GM21723 (cell line): Measurements from ENCODE around the gene FMNL2.

Experiments
- ATAC-seq: cut with Tn5 transposase; IDR thresholded peaks from one replicate; pipeline ENCODE4 v1.9.1; 2021; ENCODE audit warnings: mild to moderate bottlenecking, moderate library complexity; ENCODE audit not compliant: unreplicated experiment

The FMNL2 gene

DNA sequence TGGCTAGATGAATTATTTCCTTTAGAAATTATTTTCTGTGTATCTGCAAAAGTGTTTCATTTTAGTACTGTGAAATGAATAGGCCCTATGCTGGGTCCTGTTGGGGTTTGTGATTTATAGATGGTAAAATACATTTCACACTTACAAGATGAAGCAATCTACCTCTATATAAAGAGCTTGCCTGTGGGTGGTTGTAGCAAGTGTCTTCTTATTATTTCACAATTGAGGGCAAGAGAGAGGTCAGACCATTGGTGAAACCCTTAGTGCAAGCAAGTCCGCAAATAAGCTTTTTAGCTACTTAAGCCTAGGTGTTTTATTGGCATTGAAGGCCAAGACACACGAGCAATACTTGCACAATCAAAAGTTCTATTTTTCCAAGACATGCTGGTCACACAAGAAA, 153.1 kb downstream of the FMNL2 start:
- ATAC-seq: no peak

DNA sequence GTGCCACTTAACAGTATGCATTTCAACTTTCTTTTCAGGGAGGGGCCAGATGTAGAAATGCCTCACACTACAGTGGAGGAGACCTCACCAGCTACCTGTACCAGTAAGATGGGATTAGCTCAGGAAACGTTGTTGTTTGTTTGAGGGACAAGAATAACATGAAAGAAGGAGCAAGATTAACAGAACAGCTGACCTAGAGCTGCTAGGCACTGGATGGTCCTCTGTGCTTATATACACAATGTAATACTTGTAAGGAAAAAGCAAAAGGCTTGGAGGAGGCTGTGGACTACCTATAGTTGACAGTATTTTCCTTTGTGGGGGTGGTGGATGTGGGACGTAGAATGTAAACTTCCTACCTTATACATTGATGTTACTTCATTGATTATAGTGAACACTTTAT, 154.4 kb downstream of the FMNL2 start:
- no peak for ATAC-seq

- ATAC-seq: no peak
Observed at GRCh38 chr2:152490686-152491455, 155.9 kb downstream of the FMNL2 start.

GRCh38 chr2:152492131-152492530, 157.2 kb downstream of the FMNL2 start:
- ATAC-seq: no peak

- no peak for ATAC-seq
Observed at GRCh38 chr2:152492911-152493310, 157.9 kb downstream of the FMNL2 start.

DNA sequence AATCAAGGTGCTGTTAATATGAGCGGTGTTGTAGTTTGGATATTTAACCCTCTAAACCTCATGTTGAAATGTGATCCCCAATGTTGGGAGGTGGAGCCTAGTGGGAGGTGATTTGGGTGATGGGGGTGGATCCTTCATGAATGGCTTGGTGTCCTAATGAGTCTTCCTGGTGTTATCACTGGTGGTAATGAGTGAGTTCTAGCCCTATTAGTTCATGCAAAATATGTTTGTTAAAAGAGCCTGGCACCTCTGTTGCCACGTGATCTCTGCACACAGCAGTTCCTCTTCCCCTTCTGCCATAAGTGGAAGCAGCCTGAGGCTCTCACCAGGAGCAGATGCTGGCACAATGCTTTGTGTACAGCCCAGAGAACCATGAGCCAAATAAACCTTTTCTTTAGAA, 158.4 kb downstream of the FMNL2 start:
- ATAC-seq: no peak

DNA sequence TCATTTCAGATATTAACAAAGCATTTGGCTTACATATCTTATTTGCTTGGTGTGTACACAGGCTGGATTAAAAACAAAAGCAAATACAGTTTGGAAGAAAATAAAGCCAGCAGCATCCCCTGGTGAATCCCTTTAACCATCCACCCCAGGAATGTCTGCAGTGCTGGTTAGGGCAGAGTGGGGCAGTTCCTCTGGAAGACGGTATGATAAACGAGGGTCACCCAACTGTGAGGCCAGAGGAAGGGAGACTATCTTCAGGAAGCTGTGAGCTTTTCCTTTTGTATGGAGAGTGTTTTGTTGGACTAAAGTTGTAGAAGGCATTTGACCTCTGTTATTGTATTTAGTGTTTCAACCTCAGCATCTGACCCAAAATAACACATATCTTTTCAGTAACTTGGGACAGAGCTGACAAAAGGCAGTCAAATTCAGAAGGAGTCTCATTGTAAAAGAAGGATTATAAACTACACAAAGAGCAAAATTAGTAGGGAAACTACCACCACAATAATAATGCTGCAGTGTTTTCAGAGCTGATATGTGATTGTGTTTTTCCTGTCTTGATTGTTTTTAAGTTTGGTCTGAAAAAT, 159.1 kb downstream of the FMNL2 start:
- no peak for ATAC-seq

DNA sequence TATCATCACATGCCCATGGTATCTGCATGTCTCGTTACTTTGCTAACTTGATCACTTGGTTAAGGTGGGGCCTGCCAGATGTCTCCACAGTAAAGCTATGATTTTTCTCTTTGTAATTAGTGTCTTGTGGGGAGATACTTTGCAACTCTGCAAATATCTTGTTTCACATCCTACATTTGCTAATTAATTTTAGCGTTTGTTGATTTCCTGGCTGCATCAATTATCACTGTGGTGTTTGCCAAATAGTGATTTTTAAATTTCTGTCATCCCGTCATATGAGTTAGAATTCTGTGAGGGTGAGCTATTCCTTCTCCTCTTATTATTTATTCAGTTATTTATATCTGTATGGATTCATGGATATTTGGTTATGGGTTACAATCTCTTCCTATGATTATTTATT, 161.4 kb downstream of the FMNL2 start:
- ATAC-seq: no peak

GRCh38 chr2:152497481-152498052, 162.6 kb downstream of the FMNL2 start:
- ATAC-seq: peak; percentile 67

DNA sequence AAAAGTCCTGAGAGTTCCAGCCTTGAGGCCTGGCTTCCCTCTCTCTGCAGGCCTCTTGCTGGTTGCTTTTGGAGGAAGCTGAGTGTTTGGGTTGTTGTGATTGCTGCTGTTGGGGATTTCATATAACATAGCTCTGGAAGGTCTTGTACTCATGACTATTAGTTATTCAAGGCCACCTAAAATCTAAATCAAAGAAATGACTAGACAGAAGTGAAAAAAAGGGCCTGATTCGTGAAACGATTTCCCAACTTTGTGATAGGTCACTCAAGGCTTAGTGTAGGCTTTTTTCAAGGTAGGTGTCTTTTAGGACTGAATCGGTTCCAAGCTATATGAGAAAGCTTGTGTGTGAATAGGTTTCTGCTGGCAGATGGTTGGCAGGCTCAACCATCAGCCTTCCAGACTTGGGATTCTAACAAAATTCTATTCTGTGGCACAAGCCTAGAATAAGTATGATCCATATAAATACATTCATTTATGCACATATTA, 164.4 kb downstream of the FMNL2 start:
- ATAC-seq: peak; percentile 29

- ATAC-seq: peak; percentile 51
Observed at GRCh38 chr2:152499896-152500735, 165.1 kb downstream of the FMNL2 start.

- no peak for ATAC-seq
Observed at GRCh38 chr2:152500772-152501171, 165.8 kb downstream of the FMNL2 start.

DNA sequence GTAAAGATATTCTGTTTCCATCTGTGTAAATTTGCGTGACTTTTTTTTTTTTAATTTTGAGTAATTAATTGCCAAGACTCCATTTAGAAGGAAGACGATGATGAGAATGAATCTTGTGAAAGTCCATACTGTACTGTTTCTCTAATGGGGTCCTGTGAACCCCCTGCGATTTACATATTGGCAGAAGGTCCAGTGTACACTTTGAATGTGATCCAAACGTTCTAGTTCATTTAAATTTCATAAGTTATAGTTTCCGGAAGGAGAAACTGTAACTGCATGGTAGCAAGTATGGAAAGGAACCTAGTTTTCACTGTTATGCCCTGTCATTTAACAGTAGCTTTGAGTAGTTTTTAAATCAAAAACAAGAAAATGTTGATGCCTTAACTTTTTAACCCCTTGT, 166.7 kb downstream of the FMNL2 start:
- ATAC-seq: no peak

- no peak for ATAC-seq
Observed at GRCh38 chr2:152504618-152505017, 169.6 kb downstream of the FMNL2 start.

- ATAC-seq: no peak
Observed at GRCh38 chr2:152505495-152505906, 170.5 kb downstream of the FMNL2 start.

GRCh38 chr2:152506843-152507242, 171.9 kb downstream of the FMNL2 start:
- peak; percentile 75 for ATAC-seq

- no peak for ATAC-seq
Observed at GRCh38 chr2:152507907-152508306, 172.9 kb downstream of the FMNL2 start.

GRCh38 chr2:152508446-152508845, 173.5 kb downstream of the FMNL2 start:
- ATAC-seq: no peak

DNA sequence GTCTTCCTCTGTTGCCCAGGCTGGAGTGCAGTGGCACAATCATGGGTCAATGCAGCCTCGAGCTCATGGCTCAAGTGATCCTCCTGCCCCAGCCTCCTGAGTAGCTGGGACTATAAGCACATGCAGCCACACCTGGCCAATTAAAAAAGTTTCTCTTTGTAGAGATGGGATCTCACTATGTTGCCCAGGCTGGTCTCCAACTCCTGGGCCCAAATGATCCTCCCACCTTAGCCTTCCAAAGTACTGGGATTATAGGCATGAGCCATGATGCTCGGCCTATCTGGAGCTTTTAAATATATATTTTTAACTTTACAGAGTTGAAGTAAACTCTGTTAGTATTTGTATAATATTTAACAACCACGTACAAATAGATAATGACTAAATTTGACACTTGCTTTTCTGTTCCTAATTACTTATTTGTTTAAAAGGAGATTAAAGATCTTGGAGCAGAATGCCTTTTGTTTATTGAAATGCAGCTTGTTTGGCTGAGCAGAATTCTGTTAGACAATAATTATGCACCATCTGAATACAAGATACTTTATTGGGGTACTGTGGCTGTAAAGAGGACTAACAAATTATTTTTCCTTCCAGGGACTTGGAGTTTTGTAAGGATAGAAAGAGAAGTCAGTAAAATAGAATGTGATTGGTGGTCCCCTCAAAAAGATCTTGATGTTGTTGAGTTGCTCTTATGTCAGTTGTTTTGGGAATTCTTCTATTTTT, 175.0 kb downstream of the FMNL2 start:
- no peak for ATAC-seq

DNA sequence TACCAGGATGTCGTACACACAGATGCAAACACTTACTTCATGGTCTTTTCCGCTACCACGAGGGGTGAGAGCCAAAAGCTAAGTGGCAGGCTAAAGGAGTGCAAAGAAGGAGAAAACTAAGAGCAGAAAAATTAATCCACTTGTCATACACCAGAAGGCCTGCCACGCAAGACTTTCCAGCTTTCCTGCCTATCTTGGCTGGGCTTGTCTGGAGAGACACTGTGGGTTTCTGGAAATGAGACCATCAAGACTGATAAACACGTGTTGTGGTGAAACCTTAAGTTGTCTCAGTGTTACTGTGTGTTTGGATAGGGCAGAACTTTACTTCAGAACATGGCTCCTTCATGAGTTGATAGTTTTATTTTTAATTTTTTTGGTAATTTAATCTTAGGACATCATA, 175.6 kb downstream of the FMNL2 start:
- no peak for ATAC-seq

DNA sequence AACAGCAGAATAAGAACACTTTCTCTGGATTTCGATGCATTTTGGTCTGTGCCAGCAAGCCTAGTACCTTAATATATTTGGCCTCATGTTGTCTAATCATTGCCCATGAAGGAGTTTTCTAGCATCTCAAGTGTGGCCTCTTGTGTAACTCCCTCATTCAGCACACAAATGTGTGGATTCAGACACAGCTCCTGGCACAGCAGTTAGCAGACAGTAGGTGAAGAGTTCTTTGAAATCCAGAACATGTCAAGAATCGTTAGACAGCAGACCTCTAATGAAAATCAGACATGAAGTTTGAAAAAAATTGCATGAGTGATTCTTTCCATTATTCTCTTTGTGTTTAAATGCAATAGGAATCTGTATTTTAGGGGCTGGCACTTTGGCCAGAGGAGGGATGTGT, 177.0 kb downstream of the FMNL2 start:
- ATAC-seq: no peak
